ENCODE measurements around the gene ZNF709.
"Not testable (repeated sequence)": the region's sequence is repeated elsewhere in the genome, so short reads cannot be mapped to it uniquely, and the experiment has no call there.

ZNF709 gene

GRCh38 chr19:12450844-12451243, 33.8 kb downstream of the ZNF709 start:
- H3K4me3 ChIP-seq, result no peak overlapping the region
- DNase-seq (ENCODE audit: low spot score), result no peak
- no peak overlapping the region for H3K27ac ChIP-seq
- no peak for TF ChIP-seq CTCF (IDR thresholded peaks at IDR 0.05)

GRCh38 chr19:12448808-12449207, 35.8 kb downstream of the ZNF709 start:
- DNase-seq (ENCODE audit: low spot score), result no peak
- Histone ChIP-seq H3K4me3 (no peak overlapping the region), H3K27ac (no peak overlapping the region)
- no peak for TF ChIP-seq CTCF (IDR thresholded peaks at IDR 0.05)

GRCh38 chr19:12440541-12441316, 43.9 kb downstream of the ZNF709 start, which contains the start of gene ZNF443:
ZNF443 (minus strand) TSS chr19:12441021; CDS start chr19:12440914, 107 bp downstream.
- peak within 1 kb of the TSS; percentile 25 to 85 for H3K27ac ChIP-seq
- peak; percentile 99 for DNase-seq (ENCODE audit: low spot score)
- no peak for TF ChIP-seq CTCF (IDR thresholded peaks at IDR 0.05)
- H3K4me3 ChIP-seq, result peak within 1 kb of the TSS; percentile 81

GRCh38 chr19:12439686-12440540, 44.7 kb downstream of the ZNF709 start:
- not testable (repeated sequence) for DNase-seq (ENCODE audit: low spot score)
- H3K27ac ChIP-seq, result peak overlapping the region; percentile 25 to 85
- H3K4me3 ChIP-seq, result peak overlapping the region; percentile 81

GRCh38 chr19:12430726-12431299, 53.8 kb downstream of the ZNF709 start:
- DNase-seq (ENCODE audit: low spot score); H3K4me3 ChIP-seq: not testable (repeated sequence)

GRCh38 chr19:12425888-12426274, 58.7 kb downstream of the ZNF709 start:
- Histone ChIP-seq H3K4me3 (no peak overlapping the region), H3K27ac (no peak overlapping the region)
- DNase-seq (ENCODE audit: low spot score), result no peak

More at GRCh38 chr19:12430726-12431299, 53.8 kb downstream of the ZNF709 start:
- H3K27ac ChIP-seq, result not testable (repeated sequence)

GRCh38 chr19:12425236-12425887, 59.3 kb downstream of the ZNF709 start:
- no peak for TF ChIP-seq CTCF (IDR thresholded peaks at IDR 0.05)
- Histone ChIP-seq H3K4me3 (no peak overlapping the region), H3K27ac (no peak overlapping the region)
- DNase-seq (ENCODE audit: low spot score), result no peak

More at GRCh38 chr19:12425888-12426274, 58.7 kb downstream of the ZNF709 start:
- no peak for TF ChIP-seq CTCF (IDR thresholded peaks at IDR 0.05)

GRCh38 chr19:12417273-12417672, 67.3 kb downstream of the ZNF709 start:
- not testable (repeated sequence) for H3K27ac ChIP-seq; H3K4me3 ChIP-seq; DNase-seq (ENCODE audit: low spot score)
